Neural progenitor cell (in vitro differentiated cells): ENCODE data around the gene SC5D.

Experiments
- EZH2 ChIP-seq: fragments of 200-600 bp; sonication (generic); IDR thresholded peaks from 2 replicates; pipeline ENCODE4 v1.6.1; 2017; ENCODE audit warnings: antibody characterized with exemption, mild to moderate bottlenecking, moderate library complexity
- EZH2phosphoT487 ChIP-seq: fragments of 200-600 bp; sonication (generic); IDR thresholded peaks from 2 replicates; pipeline ENCODE4 v1.6.1; 2017; ENCODE audit warnings: antibody characterized with exemption
- TF ChIP-seq, protein P1 (sequence below): fragments of 200-600 bp; sonication (generic); IDR thresholded peaks from 2 replicates; pipeline ENCODE4 v1.5.1; 2017; ENCODE audit warnings: antibody characterized with exemption, mild to moderate bottlenecking

DNA sequence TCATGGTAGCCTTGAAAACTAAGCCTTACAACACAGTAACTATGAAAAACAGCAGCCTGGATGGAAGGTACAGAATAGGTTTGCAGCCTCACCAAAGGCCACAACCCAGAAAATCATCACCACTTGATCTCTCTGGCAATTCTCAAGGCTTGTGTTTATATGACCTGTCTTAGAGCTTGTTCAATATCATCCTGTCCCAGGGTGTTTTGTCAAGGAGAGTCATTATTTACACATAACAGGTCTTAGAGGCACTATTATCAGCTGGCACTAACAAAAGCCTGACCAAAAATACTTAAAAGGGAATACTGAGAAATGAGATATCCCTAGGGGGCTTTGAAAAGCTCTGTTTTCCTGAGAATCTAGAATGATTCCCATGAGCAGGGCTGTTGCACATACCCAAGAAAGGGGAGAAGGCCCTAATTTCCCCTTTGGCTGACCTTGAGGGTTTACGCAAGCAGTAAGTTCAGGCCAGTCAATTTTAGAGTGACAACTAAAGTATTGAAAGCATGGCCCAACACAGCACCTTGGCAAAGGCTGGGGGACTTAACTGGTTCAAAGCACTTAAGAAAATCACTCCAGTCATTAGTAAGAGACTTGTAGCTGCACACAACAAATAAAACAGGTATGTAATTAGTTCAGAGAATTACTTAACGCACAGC, 7.9 kb downstream of the SC5D start:
- no peak for TF ChIP-seq EZH2
- TF ChIP-seq, protein P1, sequence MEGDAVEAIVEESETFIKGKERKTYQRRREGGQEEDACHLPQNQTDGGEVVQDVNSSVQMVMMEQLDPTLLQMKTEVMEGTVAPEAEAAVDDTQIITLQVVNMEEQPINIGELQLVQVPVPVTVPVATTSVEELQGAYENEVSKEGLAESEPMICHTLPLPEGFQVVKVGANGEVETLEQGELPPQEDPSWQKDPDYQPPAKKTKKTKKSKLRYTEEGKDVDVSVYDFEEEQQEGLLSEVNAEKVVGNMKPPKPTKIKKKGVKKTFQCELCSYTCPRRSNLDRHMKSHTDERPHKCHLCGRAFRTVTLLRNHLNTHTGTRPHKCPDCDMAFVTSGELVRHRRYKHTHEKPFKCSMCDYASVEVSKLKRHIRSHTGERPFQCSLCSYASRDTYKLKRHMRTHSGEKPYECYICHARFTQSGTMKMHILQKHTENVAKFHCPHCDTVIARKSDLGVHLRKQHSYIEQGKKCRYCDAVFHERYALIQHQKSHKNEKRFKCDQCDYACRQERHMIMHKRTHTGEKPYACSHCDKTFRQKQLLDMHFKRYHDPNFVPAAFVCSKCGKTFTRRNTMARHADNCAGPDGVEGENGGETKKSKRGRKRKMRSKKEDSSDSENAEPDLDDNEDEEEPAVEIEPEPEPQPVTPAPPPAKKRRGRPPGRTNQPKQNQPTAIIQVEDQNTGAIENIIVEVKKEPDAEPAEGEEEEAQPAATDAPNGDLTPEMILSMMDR, result no peak
- no peak for TF ChIP-seq EZH2phosphoT487
